GM21390 (cell line): ENCODE data around the gene CD48.
A peak's percentile ranks its signal among the peaks of the same experiment; 100 is the strongest.

Experiments
- ATAC-seq: cut with Tn5 transposase; IDR thresholded peaks from one replicate; pipeline ENCODE4 v1.9.1; 2021; ENCODE audit not compliant: unreplicated experiment

CD48 gene, protein sequence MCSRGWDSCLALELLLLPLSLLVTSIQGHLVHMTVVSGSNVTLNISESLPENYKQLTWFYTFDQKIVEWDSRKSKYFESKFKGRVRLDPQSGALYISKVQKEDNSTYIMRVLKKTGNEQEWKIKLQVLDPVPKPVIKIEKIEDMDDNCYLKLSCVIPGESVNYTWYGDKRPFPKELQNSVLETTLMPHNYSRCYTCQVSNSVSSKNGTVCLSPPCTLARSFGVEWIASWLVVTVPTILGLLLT

DNA sequence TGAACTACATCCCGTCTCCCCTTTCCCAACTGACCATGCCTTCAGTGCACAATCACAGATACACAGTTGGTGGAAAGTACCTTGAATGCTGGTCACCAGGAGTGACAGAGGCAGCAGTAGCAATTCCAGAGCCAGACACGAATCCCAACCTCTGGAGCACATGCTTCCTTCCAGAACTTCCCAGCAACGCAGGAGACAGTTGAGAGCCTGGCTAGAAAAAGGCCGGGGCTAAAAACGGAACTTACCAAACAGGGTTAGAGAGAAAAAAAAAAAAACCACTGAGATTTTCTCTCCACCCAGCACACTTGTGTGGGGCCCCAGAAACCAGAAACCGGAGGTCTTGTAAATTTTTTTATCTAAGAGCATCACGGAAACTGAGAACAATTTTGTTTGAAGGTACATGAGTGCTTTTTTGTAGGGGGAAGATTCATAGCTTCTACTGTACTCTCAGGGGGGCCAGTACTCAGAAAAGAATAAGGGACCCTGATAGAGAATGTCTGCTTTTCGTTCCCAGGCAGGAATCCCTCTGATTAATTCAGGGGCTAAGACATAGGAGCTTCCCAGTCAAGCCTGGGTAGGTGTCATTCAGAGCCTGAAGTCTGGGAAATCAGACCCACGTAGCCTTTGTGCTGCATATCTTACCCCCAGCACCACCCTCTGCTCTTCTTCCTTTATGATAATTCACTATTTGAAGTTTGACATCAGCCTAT lies at the start of gene CD48:
Gene CD48 (minus strand): TSS at position 221 of the 710 bp plus-strand sequence. CDS start 59 bp downstream, at position 162.
- ATAC-seq, result peak; percentile 30

DNA sequence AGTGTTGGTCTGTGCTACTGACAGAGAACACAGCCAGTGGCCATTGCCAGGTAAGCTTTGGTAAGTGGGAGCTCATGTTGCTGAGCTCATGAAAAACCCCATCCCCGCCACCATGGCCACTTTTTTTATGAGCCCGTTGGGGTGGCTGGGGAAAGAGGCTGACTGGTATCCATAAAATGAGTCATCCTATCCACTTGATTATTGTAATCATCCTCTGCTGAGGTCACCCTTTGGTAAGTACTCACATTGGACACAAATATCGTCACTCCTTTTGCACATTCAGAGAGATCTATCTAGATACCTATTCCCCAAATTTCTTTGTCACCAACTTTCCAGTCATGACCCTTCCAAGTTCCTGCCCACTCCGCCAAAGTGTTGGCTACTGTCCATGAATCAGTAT lies 49.4 kb upstream of the CD48 start:
- no peak for ATAC-seq

DNA sequence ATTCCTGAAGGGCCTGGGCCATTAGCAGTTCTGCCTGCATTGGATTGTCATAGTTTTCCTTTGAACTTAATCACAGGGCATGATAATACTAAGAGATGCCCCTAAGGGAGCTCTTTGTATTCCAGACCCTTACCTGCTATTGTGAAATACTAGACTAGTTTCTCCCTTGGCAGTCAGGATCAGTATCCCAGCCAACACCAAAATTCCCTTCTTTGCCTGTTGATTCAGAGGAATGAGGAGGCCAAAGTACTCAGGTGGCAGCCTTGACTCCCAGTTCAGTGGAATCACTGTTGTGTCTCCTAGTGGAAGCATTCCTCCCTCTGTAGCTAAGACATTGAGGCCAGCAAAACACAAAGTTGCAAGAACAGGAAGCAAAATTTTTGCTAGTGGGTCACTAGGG lies 48.1 kb upstream of the CD48 start:
- ATAC-seq, result no peak

DNA sequence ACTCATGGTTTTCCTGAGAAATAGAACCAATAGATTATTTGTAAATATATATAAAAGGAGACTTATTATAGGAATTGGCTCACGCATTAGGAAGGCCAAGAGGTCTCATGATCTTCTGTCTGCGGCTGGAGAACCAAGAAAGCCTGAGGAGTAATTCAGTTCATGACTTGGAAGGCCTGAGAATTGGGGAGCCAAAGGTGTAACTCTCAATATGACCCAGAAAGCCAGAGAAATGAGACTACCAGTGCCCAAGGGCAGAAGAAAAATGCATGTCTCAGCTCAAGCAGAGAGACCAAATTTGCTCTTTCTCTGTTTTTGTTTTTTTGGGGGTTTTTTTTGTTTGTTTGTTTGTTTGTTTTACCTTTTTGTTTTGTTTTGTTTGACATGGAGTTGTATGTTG lies 46.9 kb upstream of the CD48 start:
- no peak for ATAC-seq

DNA sequence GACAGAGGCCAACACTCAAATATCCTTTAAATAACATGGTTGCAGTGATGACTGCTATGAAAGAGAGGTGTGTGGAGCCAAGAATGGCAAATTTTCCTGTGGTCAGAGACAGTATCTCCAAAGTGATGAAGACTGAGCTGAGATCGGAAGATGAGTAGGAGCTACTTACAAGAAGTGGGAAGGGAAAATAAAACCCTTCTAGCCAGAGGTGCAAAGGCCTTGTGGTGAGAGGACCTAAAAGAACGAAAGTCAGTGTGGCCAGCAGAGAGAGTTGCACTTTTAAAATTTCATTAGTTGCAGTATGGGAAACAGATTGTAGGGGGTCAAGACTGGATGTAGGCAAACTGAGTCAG lies 45.2 kb upstream of the CD48 start:
- ATAC-seq, result peak; percentile 15

DNA sequence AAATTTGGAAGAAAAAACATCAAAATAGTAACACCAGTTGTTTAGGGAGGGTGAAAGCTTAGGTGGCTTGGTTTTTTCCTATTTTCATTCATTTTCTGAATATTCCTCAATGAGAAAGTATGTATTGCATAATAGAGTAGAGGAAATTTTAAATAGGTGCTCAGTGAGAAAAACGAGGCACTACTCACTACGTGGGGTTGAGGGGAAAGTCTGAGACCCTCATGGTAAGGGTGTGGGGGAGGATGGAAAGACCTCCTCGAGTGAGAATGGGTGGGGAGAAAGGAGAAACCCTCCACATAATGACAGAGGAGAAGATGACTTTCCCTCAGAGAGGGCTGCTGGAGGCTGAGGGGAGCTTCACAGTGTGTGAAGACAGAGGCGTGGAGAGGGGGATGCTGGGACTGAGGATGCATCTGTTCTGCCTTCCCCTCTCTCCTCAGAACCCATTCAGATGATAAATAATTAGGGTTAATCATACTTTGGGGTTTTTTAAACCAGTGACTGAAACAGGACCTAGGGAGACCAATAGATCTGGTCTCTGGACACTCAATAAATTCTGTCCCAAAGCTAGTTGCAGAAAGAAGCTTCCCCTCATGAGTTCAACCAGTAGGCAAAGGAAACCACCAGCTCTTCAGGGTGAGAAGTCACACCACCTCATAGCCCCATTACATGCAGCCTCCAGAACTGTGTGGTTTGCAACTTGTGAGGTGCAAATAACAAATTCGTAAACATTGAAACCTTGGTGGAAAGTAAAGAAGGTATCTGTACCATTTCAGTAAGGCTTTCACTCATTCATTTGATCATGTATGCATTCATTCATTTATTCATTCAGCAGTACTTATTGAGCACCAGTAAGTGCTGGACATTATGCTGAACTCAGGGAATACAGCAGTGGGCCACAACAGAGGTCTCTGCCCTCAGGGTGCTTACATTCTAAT lies 44.6 kb upstream of the CD48 start:
- peak; percentile 60 for ATAC-seq

DNA sequence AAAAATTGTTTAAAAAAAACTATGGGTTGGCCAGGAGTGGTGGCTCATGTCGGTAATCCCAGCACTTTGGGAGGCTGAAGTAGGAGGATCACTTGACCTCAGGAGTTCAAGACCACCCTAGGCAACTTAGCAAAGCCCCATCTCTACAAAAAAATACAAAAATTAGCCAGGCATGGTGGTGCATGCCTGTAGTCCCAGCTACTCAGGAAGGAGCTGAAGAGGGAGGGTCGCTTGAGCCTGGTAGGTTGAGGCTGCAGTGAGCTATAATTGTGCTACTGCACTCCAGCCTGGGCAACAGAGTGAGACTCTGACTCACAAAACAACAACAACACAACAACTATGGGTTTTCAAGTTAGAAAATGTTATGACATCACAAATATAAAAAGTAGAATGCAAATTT lies 43.8 kb upstream of the CD48 start:
- ATAC-seq, result no peak

DNA sequence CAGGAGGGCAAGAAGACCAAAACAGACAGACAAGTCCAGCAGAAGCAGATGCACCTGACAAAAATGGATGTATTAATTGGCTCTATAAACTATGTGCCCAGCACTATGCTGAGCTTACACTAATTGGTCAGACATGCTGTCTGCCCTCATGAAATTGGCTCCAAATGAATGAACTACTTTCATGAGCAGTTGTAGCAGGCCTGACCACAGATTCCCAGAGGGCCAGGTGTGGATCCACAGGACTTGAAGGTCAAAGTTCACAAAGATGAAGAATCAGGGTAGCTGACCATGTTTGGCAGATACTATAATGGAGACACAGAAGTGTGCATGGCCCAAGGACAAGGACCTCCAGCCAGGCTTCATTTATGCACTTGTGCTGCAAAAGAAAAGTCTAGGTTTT lies 42.0 kb upstream of the CD48 start:
- ATAC-seq, result no peak

DNA sequence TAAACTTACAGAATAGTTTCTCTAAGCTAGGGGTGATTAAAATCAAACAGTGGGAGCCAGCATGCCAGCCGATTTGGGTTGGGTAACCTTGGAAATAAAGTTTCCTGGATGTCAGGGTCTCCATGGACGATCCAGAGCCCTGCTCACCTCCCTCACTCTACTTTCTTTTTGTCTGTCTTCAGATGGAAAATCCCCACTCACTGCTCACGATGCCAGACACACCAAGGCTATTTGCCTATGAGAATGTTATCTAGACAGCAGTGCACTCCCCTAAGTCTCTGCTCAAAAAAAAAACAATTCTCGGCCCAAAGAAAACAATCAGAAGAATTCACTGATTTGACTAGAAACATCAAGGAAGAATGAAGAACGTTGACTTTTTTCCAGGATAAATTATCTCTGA lies 41.3 kb upstream of the CD48 start:
- no peak for ATAC-seq

DNA sequence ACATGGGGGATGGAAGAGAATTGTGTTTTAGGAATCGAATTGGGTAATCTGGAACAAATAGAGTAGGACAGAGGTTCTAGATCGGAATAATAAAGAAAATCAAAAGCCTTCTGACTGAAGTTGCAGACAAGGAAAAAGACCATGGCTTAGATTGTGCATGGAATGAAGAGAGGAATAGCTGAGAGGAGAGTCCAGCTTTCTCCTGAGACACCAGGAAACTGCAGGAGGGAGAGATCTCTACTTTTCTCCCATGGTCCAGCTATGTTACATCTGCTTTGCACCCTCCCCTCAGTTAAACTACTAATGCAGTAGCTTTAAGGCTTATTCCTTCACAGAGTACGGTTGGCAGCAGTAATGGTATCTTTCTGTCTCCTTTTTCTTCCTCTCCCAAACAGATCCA lies 40.8 kb upstream of the CD48 start:
- ATAC-seq, result no peak

DNA sequence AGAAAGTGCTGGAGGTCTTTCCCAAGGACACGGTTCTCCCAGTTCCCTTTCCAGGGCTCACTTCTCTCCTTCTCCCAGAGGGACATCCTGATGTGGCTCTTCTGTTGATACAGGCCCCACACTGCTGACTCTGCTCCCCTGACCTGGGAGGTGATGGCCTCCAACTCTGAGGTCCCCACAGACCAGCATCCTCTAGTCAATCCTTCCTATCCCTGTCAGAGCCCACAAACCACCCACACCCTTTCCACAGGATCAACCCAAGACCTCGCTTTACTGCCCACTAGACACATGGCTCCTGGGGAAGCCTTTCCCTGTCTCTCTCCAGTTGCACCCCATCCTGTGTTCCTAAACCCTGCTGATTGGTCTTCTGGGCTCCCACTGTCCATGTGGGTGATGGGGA lies 39.0 kb upstream of the CD48 start:
- ATAC-seq, result no peak

DNA sequence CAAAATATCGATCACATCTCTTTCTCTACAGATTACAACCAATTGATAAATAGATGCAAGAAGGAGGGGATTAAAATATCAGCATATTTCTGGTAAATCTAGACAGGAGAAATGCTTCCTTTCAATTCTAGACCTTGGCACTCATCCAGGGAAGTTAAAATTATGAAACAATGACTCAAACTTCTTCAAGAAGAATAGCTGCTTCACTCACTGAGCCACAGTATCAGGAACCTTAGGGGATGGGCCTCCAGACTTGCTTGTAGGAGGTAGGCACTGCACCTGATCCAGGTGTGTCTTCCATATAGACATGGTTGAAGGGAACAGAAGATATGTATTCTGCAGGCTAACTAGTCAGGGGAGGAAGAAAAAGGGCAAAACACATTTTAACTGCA lies 37.3 kb upstream of the CD48 start:
- ATAC-seq, result no peak

DNA sequence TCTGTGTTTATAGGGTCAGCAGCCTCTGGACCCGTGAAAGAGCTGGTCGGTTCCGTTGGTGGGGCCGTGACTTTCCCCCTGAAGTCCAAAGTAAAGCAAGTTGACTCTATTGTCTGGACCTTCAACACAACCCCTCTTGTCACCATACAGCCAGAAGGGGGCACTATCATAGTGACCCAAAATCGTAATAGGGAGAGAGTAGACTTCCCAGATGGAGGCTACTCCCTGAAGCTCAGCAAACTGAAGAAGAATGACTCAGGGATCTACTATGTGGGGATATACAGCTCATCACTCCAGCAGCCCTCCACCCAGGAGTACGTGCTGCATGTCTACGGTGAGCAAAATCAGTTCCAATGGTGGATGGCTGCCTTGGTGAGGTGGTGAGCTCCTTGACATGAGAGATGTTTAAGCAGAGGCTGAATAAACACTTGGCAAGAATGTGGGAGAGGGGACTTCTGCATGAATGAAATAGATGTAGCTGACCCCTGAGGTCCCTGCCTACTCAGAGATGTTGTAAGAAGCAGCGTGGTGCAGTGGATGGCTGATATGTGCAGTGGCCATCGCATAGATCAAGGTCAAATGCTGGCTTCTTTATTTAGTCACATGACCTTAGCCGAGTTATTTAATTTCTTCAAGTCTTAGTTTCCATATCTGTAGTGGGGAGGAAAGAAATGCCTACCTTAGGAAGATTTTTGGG lies 36.7 kb upstream of the CD48 start:
- no peak for ATAC-seq

DNA sequence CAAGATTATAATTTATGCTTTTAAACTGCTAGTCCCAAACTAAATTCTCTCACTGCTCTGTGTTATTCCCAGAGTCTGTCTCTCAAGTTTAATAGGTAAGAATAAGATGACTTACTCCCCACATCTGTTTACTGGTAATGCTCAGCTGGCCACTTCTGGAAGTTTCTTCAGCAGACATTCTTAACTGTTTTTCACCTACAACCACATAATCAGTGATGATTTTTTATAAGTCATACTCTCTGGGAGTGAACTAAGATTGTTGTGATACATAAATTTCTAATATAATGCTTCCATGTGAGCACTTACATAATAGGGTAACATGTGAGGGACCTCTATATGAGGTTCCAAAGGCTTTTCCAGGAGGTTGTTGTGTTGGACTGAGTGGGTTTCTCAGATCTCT lies 36.1 kb upstream of the CD48 start:
- ATAC-seq, result no peak

DNA sequence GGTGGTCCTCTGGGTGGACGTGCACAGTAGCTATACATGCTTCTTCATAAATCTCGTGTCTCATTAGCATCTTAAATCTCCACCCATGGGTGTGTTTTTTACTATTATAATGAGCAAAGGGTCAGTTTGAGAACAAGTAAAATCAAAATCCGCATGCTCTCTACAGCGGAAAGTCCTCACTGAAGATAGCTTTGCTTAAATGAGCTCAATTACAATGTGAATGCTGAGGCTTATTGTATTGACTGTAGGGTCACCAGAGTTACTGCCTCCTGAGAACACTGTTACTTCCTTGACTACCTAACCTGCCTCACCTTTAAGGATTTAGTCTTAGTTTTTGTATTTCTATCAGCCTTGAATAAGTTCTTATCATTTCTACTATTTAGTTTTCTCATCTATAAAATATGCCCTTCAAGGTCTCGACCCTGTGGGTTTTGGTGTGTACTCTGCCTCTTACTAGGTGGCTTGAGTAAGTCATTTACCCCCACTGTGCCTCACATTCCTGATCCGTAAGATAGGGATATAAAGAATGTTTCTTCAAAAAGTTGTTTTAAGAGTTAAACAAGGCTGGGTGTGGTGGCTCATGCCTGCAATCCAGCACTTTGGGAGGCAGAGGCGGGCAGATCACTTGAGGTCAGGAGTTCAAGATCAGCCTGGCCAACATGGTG lies 35.3 kb upstream of the CD48 start:
- ATAC-seq, result no peak

DNA sequence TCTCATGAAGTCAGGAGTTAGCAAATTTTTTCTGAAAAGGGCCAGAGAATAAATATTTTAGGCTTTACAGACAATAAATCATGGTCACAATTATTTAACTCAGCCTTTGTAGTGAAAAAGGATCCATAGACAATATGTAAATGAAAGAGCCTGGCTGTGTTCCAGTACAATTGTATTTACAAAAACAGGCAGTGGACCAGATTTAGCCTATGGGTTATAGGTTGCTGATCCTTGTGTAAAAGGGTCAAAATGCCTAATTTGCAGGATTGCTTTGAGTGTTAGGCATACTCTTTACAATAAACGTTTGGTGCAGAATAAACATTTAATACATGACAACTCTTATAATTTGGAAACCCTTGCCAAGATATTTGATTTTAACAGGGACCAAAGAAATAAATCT lies 33.9 kb upstream of the CD48 start:
- ATAC-seq, result no peak

DNA sequence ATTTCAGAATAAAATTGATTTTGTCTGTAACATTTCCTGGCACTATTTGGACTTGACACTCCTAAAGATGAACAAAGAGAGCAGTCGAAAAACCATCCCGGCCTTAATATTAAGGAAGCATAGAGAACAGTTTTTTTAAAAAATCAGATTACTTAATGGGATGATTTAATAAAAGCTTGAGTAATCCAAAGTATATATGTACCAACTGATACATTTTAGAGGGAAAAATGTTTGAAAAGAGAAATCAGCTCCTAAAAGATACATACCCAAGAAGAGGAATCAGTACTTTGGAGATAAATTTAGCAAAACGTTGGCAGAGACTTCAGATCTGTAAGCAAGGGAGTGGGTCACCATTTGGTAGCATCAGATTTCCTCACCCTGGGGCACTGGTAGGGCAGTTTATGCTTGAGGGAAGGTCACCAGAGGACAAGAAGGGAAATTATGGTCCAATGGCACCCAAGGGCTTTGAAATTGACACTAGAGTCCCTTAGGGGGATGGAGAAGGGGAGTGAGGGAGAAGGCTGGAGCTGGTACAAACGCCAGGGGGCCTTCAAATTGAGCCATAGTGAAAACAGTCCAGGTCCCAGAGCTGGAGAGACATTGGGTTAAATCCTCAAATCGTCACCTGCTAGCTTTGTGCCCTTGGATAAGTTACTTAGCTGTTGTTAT lies 33.4 kb upstream of the CD48 start:
- ATAC-seq, result no peak

DNA sequence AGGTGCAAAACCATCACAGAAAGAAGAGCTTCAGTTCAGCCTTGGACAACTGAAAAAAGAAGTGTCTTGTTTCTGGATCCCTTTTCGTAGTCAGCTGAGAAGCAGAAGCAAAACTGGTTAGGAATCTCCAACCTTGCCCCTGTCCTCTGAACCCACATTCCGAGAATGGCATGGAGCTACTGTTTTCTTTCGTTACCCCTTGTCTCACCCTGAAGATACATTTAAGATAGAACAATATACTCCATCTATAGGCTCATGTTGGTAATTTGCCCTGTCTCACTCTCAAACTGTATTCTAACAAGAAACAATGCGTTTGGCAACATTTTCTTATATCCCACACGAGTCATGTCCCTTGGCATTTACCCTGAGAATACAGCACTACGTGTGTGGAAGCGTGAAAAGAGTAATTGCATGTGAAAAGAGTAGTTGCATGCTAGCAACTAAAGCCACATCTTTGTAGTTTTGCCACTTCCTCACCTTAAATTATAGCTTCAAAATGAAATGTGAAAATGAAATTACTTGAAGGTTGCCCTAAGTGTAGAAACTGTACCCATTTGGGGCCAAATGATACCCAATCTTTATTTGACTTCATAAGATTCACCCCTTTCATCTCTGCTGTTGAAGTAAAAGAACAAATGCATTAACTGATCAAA lies 32.7 kb upstream of the CD48 start:
- ATAC-seq, result no peak

DNA sequence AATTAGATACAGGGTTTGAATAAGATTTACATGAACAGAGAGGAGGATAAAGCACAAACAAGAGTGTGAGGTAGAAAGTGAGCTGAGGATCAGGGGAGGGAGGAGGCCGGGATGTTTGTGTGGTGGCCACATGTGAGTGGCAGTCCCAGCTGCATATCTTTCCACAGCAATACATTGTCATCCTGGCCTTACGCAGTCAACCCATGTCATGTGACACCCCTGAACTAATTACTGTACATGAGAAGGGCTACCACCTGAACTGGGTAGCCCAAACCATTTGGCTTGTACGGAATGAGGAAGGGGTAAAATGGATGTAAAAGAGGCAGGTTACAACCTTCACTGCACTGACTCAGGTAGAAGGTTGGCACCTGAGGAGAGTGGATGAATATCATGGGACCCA lies 31.6 kb upstream of the CD48 start:
- ATAC-seq, result no peak
